HEK293 (cell line): ENCODE data around the gene SPIN2B.

Experiments used
- CTCF ChIA-PET: fragments of 350-600 bp; formaldehyde crosslinking; extraction: SDS; loops from one replicate; lab custom pipeline; 2021; ENCODE audit warnings: antibody characterized with exemption; lab: Yijun Ruan, JAX
- POLR2A ChIA-PET: fragments of 300-600 bp; formaldehyde crosslinking; extraction: SDS; loops from one replicate; lab custom pipeline; 2020; ENCODE audit warnings: antibody characterized with exemption, inconsistent platforms; lab: Yijun Ruan, JAX
- H3K27ac ChIP-seq: fragments of 200-500 bp; sonication (Bioruptor generic); 2 replicates; pipeline ENCODE4 v1.5.1; 2014; ENCODE audit warnings: low read depth, low read length, control low read depth, inconsistent platforms; ENCODE audit errors: extremely low read depth
- H3K36me3 ChIP-seq, 2 experiments: fragments of 200-500 bp in 1 of 2; sonication (Bioruptor generic) in 1 of 2; 1 replicate in 1 of 2; 2 replicates in 1 of 2; pipeline ENCODE4 v1.5.1; 2014 to 2017; ENCODE audit warnings: inconsistent platforms in 2 of 2, low read length in 2 of 2; ENCODE audit not compliant: control insufficient read depth in 2 of 2, insufficient read depth in 1 of 2
- H3K4me1 ChIP-seq: fragments of 200-500 bp; sonication (Bioruptor generic); 2 replicates; pipeline ENCODE4 v1.5.1; 2014; ENCODE audit warnings: mild to moderate bottlenecking, low read length, inconsistent platforms; ENCODE audit not compliant: control insufficient read depth, insufficient read depth
- H3K4me3 ChIP-seq: 2 replicates; pipeline ENCODE4 v1.5.1; 2011; ENCODE audit warnings: low read depth, mild to moderate bottlenecking, control low read depth, low read length, moderate library complexity
- H3K9me3 ChIP-seq: fragments of 200-500 bp; sonication (Bioruptor generic); 2 replicates; pipeline ENCODE4 v1.5.1; 2014; ENCODE audit warnings: low read depth, low read length, inconsistent platforms; ENCODE audit not compliant: control insufficient read depth, insufficient read depth
- ZNF558 ChIP-seq: fragments of 450-650 bp; formaldehyde crosslinking; IDR thresholded peaks from 2 replicates; pipeline ENCODE4 v1.5.1; 2016; ENCODE audit warnings: missing biosample characterization, missing genetic modification characterization
- ZNF747 ChIP-seq: fragments of 450-650 bp; formaldehyde crosslinking; IDR thresholded peaks from 2 replicates; pipeline ENCODE4 v1.5.1; 2016; ENCODE audit warnings: missing biosample characterization, missing genetic modification characterization

SPIN2B gene

GRCh38 chrX:57070185-57070984, 51.0 kb downstream of the SPIN2B start:
- ChIA-PET CTCF (interaction anchor here (0.6 kb wide), 1 partner anchor 44 kb away, joined by 3 read pairs; no protein-coding TSS in a partner anchor), POLR2A (no interaction called here)
- H3K27ac ChIP-seq, result no peak overlapping the region
- H3K36me3 ChIP-seq, result no peaks in the 10 kb centered on the region
- H3K4me1 ChIP-seq, result no peaks in the 10 kb centered on the region
- H3K4me3 ChIP-seq, result no peak overlapping the region
- no peak for TF ChIP-seq ZNF747 (tag by site-specific recombination)
- no peak for TF ChIP-seq ZNF558 (tag by site-specific recombination)
- H3K9me3 ChIP-seq, result no peaks in the 10 kb centered on the region
